GM13977 (cell line): Measurements from ENCODE around the gene B3GALT5.

Experiments
- DNase-seq: peaks from one replicate; pipeline ENCODE4 v3.0.0; 2012; ENCODE audit warnings: low spot score
- CTCF ChIP-seq: IDR thresholded peaks from 2 replicates; pipeline ENCODE4 v1.5.1; 2012; ENCODE audit warnings: mild to moderate bottlenecking, control low read depth; ENCODE audit not compliant: insufficient read depth; ENCODE audit errors: extremely low read depth, missing control alignments
- in situ Hi-C: fragments of 300-500 bp; cut with MboI; formaldehyde crosslinking; loops from one replicate; pipeline ENCODE4 v1.12.0; 2022; ENCODE audit warnings: low sequenced_read_pairs, low pct_unique_long_range_greater_than_20kb, mixed read lengths, inconsistent platforms; ENCODE audit not compliant: unreplicated experiment

Gene B3GALT5

DNA sequence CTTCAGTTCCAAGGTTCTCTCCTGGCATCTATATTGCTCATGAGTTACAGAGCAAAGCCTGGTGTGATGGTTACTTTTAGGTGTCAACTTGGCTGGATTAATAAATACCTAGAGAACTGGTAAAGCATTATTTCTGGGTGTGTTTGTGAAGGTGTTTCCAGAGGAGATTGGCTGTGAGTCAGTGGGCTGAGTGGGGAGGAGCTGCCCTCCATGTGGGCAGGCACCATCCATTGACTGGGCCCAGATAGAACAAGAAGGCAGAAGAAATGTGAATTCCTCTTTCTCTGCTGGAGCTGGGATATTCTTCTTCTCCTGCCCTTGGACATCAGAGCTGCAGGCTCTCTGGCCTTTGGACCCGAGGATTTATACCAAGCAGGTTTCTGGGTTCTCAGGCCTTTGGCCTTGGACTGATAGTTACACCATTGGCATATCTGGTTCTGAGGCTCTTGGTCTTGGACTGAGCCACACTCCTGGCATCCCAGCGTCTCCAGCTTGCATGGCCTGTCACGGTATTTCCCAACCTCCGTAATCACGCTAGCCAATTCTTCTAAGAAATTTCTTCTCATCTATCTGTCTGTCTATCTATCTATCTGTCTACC, 44.5 kb downstream of the B3GALT5 start:
- no peak for TF ChIP-seq CTCF
- in situ Hi-C loops, result no loop called here
- no peak for DNase-seq

DNA sequence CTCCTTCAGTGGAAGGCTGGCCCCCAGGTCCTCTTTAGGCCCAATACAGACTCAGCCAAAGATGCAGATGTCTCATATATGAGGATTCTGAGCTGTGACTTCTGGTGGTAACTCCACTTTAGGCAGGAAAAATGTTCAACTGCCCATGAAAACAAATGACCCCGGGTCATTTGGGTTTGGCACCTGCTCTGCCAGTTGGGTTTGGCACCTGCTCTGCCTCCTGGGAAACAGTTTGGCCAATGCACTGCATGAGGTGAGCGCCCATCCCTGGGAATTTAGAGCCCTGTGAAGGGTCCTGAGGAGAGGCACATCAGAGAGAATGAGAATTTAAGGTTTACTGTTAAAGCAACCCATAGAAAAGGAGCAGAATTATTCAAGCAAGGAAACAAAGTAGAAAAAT, 45.3 kb downstream of the B3GALT5 start:
- no peak for DNase-seq
- no peak for TF ChIP-seq CTCF
- in situ Hi-C loops, result no loop called here

DNA sequence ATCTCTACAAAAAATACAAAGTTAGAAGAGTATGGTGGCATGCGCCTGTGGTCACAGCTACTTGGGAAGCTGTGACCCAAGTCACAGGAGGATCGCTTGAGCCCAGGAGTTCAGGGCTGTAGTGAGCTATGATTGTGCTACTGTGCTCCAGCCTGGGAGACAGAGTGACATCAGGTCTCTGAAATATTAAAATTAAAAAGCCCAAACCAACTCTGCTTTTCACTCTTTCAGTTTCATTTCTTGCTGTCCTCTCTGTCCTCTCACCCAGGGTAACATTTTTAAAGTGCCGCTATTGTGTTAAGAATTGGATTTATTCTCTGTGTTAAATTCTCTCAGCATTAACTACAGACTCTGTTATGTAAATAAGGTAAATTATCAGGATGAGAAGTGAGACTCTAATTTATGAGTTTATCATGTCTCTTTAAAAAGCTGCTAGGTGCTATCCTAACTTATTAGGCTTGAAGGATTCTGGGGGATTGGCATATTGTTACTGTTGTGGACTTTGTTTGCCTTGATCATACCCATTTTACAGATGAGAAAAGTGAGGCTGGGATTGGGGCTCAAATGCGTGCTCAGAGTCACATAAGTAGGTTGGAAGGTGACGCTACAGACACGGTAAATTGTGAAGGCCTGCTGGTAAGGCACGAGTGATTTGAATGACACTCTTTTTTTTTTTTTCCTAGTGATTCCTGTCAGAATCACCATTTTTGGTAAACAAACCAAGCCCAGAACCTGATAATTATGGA, 46.5 kb downstream of the B3GALT5 start:
- in situ Hi-C loops, result no loop called here
- no peak for DNase-seq
- no peak for TF ChIP-seq CTCF

GRCh38 chr21:39660191-39660980, 47.6 kb downstream of the B3GALT5 start:
- in situ Hi-C loops, result no loop called here
- TF ChIP-seq CTCF, result no peak
- DNase-seq, result no peak

- no peak for DNase-seq
- in situ Hi-C loops, result no loop called here
- no peak for TF ChIP-seq CTCF
Observed at GRCh38 chr21:39661121-39661520, 48.4 kb downstream of the B3GALT5 start.

GRCh38 chr21:39661740-39662139, 49.0 kb downstream of the B3GALT5 start:
- in situ Hi-C loops, result no loop called here
- no peak for TF ChIP-seq CTCF
- DNase-seq, result no peak
